SK-N-SH (cell line): ENCODE data around the gene CELF2. TPM values are rescaled to one million over a fixed set of nuclear protein-coding genes. Genes with fewer than 3 reads are reported as not detected.

Experiments
- CTCF ChIA-PET: fragments of 300-600, 350-600 bp; formaldehyde crosslinking; extraction: SDS; loops from one replicate; lab custom pipeline; 2021; lab: Yijun Ruan, JAX
- POLR2A ChIA-PET: fragments of 350-600 bp; sonication (Branson Sonifier 250); formaldehyde crosslinking; extraction: SDS; loops from one replicate; lab custom pipeline; 2020; ENCODE audit warnings: antibody characterized with exemption, inconsistent platforms; lab: Yijun Ruan, JAX
- DNase-seq: peaks from one replicate; pipeline ENCODE4 v3.0.0; 2012
- H2AFZ ChIP-seq: fragments of 200-600 bp; sonication (generic); 2 replicates; pipeline ENCODE4 v1.8.1; 2016; ENCODE audit warnings: antibody characterized with exemption, mild to moderate bottlenecking, low read depth
- H3F3A ChIP-seq: fragments of 200-600 bp; sonication (generic); replicated peaks from 2 replicates; pipeline ENCODE3; 2016; ENCODE audit warnings: antibody characterized with exemption, mild to moderate bottlenecking; ENCODE audit not compliant: insufficient read depth
- H3K27ac ChIP-seq, 2 experiments: fragments of 200-500 bp in 1 of 2; fragments of 200-600 bp in 1 of 2; sonication (Bioruptor generic) in 1 of 2; sonication (generic), shearing (Covaris generic) in 1 of 2; 2 replicates each; pipeline versions ENCODE4 v1.5.1 to v1.6.1; 2014 to 2016; ENCODE audit warnings: low read depth in 2 of 2, inconsistent platforms in 1 of 2, low read length in 1 of 2, mild to moderate bottlenecking in 1 of 2, mixed read lengths in 1 of 2
- H3K27me3 ChIP-seq: fragments of 200-600 bp; sonication (generic), shearing (Covaris generic); 2 replicates; pipeline ENCODE4 v1.6.1; 2016; ENCODE audit warnings: mixed run types; ENCODE audit not compliant: insufficient read depth
- H3K36me3 ChIP-seq, 2 experiments: fragments of 200-500 bp in 1 of 2; fragments of 200-600 bp in 1 of 2; sonication (Bioruptor generic) in 1 of 2; sonication (generic) in 1 of 2; replicated peaks in 1 of 2; 2 replicates each; pipeline versions ENCODE3 to v1.5.1; 2014 to 2016; ENCODE audit warnings: low read length in 1 of 2, mild to moderate bottlenecking in 1 of 2; ENCODE audit not compliant: insufficient read depth in 2 of 2, control insufficient read depth in 1 of 2
- H3K4me1 ChIP-seq, 2 experiments: fragments of 200-500 bp in 1 of 2; fragments of 200-600 bp in 1 of 2; sonication (Bioruptor generic) in 1 of 2; sonication (generic), shearing (Covaris generic) in 1 of 2; 2 replicates each; pipeline versions ENCODE4 v1.5.1 to v1.6.1; 2014 to 2016; ENCODE audit warnings: low read depth in 1 of 2, low read length in 1 of 2, mixed run types in 1 of 2; ENCODE audit not compliant: insufficient read depth in 2 of 2, control insufficient read depth in 1 of 2
- H3K4me2 ChIP-seq: fragments of 200-600 bp; sonication (generic), shearing (Covaris generic); 2 replicates; pipeline ENCODE4 v1.6.1; 2017; ENCODE audit warnings: mixed run types
- H3K4me3 ChIP-seq, 2 experiments: fragments of 200-500 bp in 1 of 2; fragments of 200-600 bp in 1 of 2; sonication (Bioruptor generic) in 1 of 2; sonication (generic), shearing (Covaris generic) in 1 of 2; 2 replicates each; pipeline versions ENCODE4 v1.5.1 to v1.8.1; 2014 to 2016; ENCODE audit warnings: low read depth in 2 of 2, inconsistent platforms in 1 of 2, low read length in 1 of 2, mild to moderate bottlenecking in 1 of 2, mixed read lengths in 1 of 2, moderate library complexity in 1 of 2
- H3K79me2 ChIP-seq: fragments of 200-600 bp; sonication (generic); 2 replicates; pipeline ENCODE4 v1.8.1; 2017; ENCODE audit warnings: mild to moderate bottlenecking; ENCODE audit not compliant: insufficient read depth
- H3K9ac ChIP-seq: fragments of 200-600 bp; sonication (generic); 2 replicates; pipeline ENCODE4 v1.6.1; 2017; ENCODE audit warnings: mixed run types
- H3K9me2 ChIP-seq: fragments of 200-600 bp; sonication (generic); 2 replicates; pipeline ENCODE4 v1.6.1; 2017; ENCODE audit warnings: mixed run types
- H3K9me3 ChIP-seq: fragments of 200-600 bp; sonication (generic); 2 replicates; pipeline ENCODE4 v1.6.1; 2017; ENCODE audit warnings: mixed run types, mild to moderate bottlenecking, moderate library complexity
- H4K20me1 ChIP-seq: fragments of 200-600 bp; sonication (generic); 2 replicates; pipeline ENCODE4 v1.6.1; 2017; ENCODE audit warnings: mild to moderate bottlenecking, mixed run types; ENCODE audit not compliant: insufficient read depth
- CHD2 ChIP-seq: fragments of 150-350 bp; IDR thresholded peaks from 2 replicates; pipeline ENCODE4 v1.6.1; 2018; ENCODE audit warnings: low read length; ENCODE audit not compliant: partially characterized antibody
- EP300 ChIP-seq, 2 experiments: IDR thresholded peaks; 2 replicates each; pipeline versions ENCODE4 v1.4.0 to v1.6.1; 2012; ENCODE audit warnings: borderline replicate concordance in 1 of 2, low read depth in 1 of 2, low read length in 1 of 2
- FOXJ3 ChIP-seq: sonication (generic); formaldehyde crosslinking; IDR thresholded peaks from 2 replicates; pipeline ENCODE4 v1.5.1; 2020; ENCODE audit warnings: mild to moderate bottlenecking, missing genetic modification reagents
- GABPA ChIP-seq: IDR thresholded peaks from 2 replicates; pipeline ENCODE4 v1.4.0; 2012; ENCODE audit warnings: low read depth, mild to moderate bottlenecking
- GATA2 ChIP-seq: sonication (generic); formaldehyde crosslinking; IDR thresholded peaks from 2 replicates; pipeline ENCODE4 v1.5.0; 2020; ENCODE audit warnings: mild to moderate bottlenecking, missing genetic modification reagents
- NFIC ChIP-seq: IDR thresholded peaks from 2 replicates; pipeline ENCODE4 v1.4.0; 2012; ENCODE audit warnings: borderline replicate concordance
- NRF1 ChIP-seq: IDR thresholded peaks from 2 replicates; pipeline ENCODE4 v1.6.1; 2012; ENCODE audit warnings: low read depth, mild to moderate bottlenecking, low read length
- PBX3 ChIP-seq: IDR thresholded peaks from 2 replicates; pipeline ENCODE4; 2012
- POLR2AphosphoS5 ChIP-seq: IDR thresholded peaks from 2 replicates; pipeline ENCODE4 v1.6.1; 2012; ENCODE audit warnings: low read depth, low read length
- RAD21 ChIP-seq: IDR thresholded peaks from 2 replicates; pipeline ENCODE4 v1.6.1; 2012; ENCODE audit warnings: mild to moderate bottlenecking, low read length
- RCOR1 ChIP-seq: fragments of 150-350 bp; IDR thresholded peaks from 2 replicates; pipeline ENCODE4 v1.6.1; 2017; ENCODE audit warnings: antibody characterized with exemption, low read length
- RFX5 ChIP-seq: IDR thresholded peaks from 2 replicates; pipeline ENCODE4 v1.6.1; 2012; ENCODE audit warnings: mild to moderate bottlenecking, improper control_type of control experiment, low read length
- SMC3 ChIP-seq: IDR thresholded peaks from 2 replicates; pipeline ENCODE4 v1.6.1; 2012; ENCODE audit warnings: low read depth, low read length, improper control_type of control experiment
- TAF1 ChIP-seq: IDR thresholded peaks from 2 replicates; pipeline ENCODE4 v1.6.1; 2012; ENCODE audit warnings: low read depth, mild to moderate bottlenecking, low read length, moderate library complexity, borderline replicate concordance
- TCF12 ChIP-seq: IDR thresholded peaks from 2 replicates; pipeline ENCODE4 v1.4.0; 2012
- TEAD4 ChIP-seq: IDR thresholded peaks from 2 replicates; pipeline ENCODE4 v1.4.0; 2012; ENCODE audit warnings: mild to moderate bottlenecking, borderline replicate concordance; ENCODE audit not compliant: insufficient read depth
- USF2 ChIP-seq: fragments of 150-350 bp; IDR thresholded peaks from 2 replicates; pipeline ENCODE4 v1.6.1; 2017; ENCODE audit warnings: antibody characterized with exemption, low read length, low read depth, borderline replicate concordance
- ZBTB33 ChIP-seq: IDR thresholded peaks from 2 replicates; pipeline ENCODE4 v1.4.0; 2012; ENCODE audit warnings: low read depth, borderline replicate concordance
- WGBS: methylation state at CpG from one replicate; pipeline ENCODE4 v1.1.6; 2017; ENCODE audit warnings: low lambda C conversion rate; 5-methylcytosine and 5-hydroxymethylcytosine counted together
- polyA plus RNA-seq, 3 experiments: library from polyadenylated mRNA; depleted of rRNA; stranded (reverse); fragments of >200 nt; gene quantifications; 2 replicates each; pipeline ENCODE4 v1.2.3, GENCODE V29; 2012
- TF ChIP-seq, protein P1 (sequence below): IDR thresholded peaks from 2 replicates; pipeline ENCODE4 v1.4.0; 2012; ENCODE audit warnings: low read depth, borderline replicate concordance
- TF ChIP-seq, protein P2 (sequence below): IDR thresholded peaks from 2 replicates; pipeline ENCODE4 v1.6.1; 2012; ENCODE audit warnings: mild to moderate bottlenecking, low read depth, low read length, moderate library complexity

Gene CELF2
- polyA plus RNA-seq, 1 of the 3 experiments (the other 2 are of a cell fraction): 0.03 TPM

- CTCF ChIA-PET: no interaction called here
- Histone ChIP-seq H2AFZ (no peak overlapping the region), H3K27ac (no peak overlapping the region)
Observed at GRCh38 chr10:11017000-11017569, 587 bp upstream of the CELF2 start.

More at GRCh38 chr10:11017000-11017569, 587 bp upstream of the CELF2 start:
- POLR2A ChIA-PET: no interaction called here
- no peaks in the 10 kb centered on the region for H3K79me2 ChIP-seq
- TF ChIP-seq FOXJ3 (CRISPR knock-in tag) (no peak), RCOR1 (no peak), CHD2 (no peak), RFX5 (no peak), NFIC (no peak), RAD21 (no peak), USF2 (no peak), ZBTB33 (no peak), PBX3 (no peak), TAF1 (no peak), POLR2AphosphoS5 (no peak), NRF1 (no peak), GABPA (no peak), EP300 (IDR thresholded peaks at IDR 0.05; ENCODE audit: borderline replicate concordance in 1 of 2, low read depth in 1 of 2, low read length in 1 of 2) (no peak), TCF12 (no peak), TEAD4 (no peak), SMC3 (no peak), GATA2 (no peak)
- TF ChIP-seq, protein P1, sequence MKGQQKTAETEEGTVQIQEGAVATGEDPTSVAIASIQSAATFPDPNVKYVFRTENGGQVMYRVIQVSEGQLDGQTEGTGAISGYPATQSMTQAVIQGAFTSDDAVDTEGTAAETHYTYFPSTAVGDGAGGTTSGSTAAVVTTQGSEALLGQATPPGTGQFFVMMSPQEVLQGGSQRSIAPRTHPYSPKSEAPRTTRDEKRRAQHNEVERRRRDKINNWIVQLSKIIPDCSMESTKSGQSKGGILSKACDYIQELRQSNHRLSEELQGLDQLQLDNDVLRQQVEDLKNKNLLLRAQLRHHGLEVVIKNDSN: no peak
- TF ChIP-seq, protein P2, sequence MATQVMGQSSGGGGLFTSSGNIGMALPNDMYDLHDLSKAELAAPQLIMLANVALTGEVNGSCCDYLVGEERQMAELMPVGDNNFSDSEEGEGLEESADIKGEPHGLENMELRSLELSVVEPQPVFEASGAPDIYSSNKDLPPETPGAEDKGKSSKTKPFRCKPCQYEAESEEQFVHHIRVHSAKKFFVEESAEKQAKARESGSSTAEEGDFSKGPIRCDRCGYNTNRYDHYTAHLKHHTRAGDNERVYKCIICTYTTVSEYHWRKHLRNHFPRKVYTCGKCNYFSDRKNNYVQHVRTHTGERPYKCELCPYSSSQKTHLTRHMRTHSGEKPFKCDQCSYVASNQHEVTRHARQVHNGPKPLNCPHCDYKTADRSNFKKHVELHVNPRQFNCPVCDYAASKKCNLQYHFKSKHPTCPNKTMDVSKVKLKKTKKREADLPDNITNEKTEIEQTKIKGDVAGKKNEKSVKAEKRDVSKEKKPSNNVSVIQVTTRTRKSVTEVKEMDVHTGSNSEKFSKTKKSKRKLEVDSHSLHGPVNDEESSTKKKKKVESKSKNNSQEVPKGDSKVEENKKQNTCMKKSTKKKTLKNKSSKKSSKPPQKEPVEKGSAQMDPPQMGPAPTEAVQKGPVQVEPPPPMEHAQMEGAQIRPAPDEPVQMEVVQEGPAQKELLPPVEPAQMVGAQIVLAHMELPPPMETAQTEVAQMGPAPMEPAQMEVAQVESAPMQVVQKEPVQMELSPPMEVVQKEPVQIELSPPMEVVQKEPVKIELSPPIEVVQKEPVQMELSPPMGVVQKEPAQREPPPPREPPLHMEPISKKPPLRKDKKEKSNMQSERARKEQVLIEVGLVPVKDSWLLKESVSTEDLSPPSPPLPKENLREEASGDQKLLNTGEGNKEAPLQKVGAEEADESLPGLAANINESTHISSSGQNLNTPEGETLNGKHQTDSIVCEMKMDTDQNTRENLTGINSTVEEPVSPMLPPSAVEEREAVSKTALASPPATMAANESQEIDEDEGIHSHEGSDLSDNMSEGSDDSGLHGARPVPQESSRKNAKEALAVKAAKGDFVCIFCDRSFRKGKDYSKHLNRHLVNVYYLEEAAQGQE: no peak
- H3K9me2 ChIP-seq: no peaks in the 10 kb centered on the region
- H3K27me3 ChIP-seq: no peaks in the 10 kb centered on the region
- no peaks in the 10 kb centered on the region for H3K9me3 ChIP-seq
- H4K20me1 ChIP-seq: no peaks in the 10 kb centered on the region
- peaks cover 0 to 2% of the 10 kb centered on the region in 2 experiments; a peak in 1 of 4 replicates for H3K4me1 ChIP-seq
- H3K36me3 ChIP-seq: no peaks in the 10 kb centered on the region
- DNase-seq: no peak
- no peak overlapping the region for H3K4me2 ChIP-seq
- H3F3A ChIP-seq: no peaks in the 10 kb centered on the region
- no peak overlapping the region for H3K9ac ChIP-seq
- peak overlapping the region in 1 of 2 experiments; percentile 36; a peak in 1 of 4 replicates for H3K4me3 ChIP-seq
- 38% methylated on average over 12 of the region's 19 CpGs for WGBS
